Urinary bladder (tissue), 4 donors: ENCODE measurements around the gene MBOAT2. TPM values are rescaled to one million over a fixed set of nuclear protein-coding genes. Genes with fewer than 3 reads are reported as not detected.

Experiments used
- DNase-seq: peaks from one replicate; pipeline ENCODE4 v3.0.0-alpha.2; 2015; ENCODE audit errors: extremely low spot score
- H3K27ac ChIP-seq: one replicate; pipeline ENCODE4 v1.5.1; 2013; ENCODE audit warnings: low read depth, mild to moderate bottlenecking, moderate library complexity
- H3K36me3 ChIP-seq: one replicate; pipeline ENCODE4 v1.6.1; 2013; ENCODE audit warnings: mild to moderate bottlenecking, moderate library complexity; ENCODE audit not compliant: insufficient read depth
- H3K4me1 ChIP-seq: one replicate; pipeline ENCODE4 v1.6.1; 2013; ENCODE audit warnings: mild to moderate bottlenecking, moderate library complexity; ENCODE audit not compliant: insufficient read depth
- H3K4me3 ChIP-seq: one replicate; pipeline ENCODE4 v1.5.1; 2013; ENCODE audit warnings: low read depth, low read length
- WGBS: extraction: QIAGEN DNeasy Blood & Tissue Kit; methylation state at CpG from one replicate; pipeline ENCODE4 v1.1.7; 2013; 5-methylcytosine and 5-hydroxymethylcytosine counted together
- polyA plus RNA-seq: library from polyadenylated mRNA; stranded (reverse); fragments of 200-250 nt; gene quantifications from one replicate; pipeline ENCODE4 v1.2.3, GENCODE V29; 2013
- total RNA-seq: library from RNA; depleted of rRNA; stranded (reverse); fragments of >200 nt; gene quantifications from one replicate; pipeline ENCODE4 v1.2.3, GENCODE V29; 2014
- donor health status: healthy with polysubstance abuse.
- donor health status: healthy.

Gene MBOAT2
- total and polyA plus RNA-seq, 2 donors = 9.4 to 58.4 TPM

DNA sequence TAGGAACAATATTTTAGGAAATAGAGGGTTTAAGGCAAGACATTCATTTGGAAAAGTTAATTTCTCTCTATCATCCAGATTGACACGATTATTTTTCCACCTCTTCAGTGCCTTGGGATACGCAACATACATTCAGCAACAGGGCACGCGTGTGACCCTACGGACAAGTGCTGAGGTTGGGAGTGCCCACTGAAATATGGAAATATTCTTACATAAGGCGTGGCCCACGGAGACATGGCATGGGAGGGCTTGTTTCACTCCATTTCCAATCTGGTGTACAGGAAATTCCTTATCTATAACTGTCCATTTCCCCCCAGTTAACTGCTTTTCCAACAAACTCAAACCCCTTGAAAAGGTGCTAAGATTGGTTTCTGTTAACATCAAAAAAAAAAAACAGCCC lies 145.2 kb downstream of the MBOAT2 start:
- WGBS = 95% methylated on average over 7 of the region's 7 CpGs
- no peak for DNase-seq
- no peaks in the 10 kb centered on the region for H3K4me1 ChIP-seq
- no peak overlapping the region for H3K27ac ChIP-seq
- H3K4me3 ChIP-seq = no peak overlapping the region
- H3K36me3 ChIP-seq = no peaks in the 10 kb centered on the region

DNA sequence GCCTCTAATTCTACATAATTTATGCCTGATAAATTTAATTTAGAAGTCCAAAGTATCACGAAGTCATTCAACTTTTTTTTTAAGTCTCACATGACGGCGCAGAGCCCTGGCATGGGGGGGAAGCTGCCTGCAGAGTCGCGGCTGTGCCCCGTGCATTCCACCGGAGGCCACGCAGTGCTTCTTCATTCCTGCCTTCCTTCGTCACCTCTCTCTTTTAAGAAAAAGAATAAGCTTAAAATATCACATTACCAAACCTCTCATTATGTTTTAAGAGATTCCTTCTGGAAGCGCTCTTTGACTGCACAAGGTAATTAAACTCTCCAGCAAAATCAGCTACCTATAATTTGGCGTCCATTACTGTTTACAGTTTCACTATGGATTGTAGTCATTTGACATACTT lies 145.8 kb downstream of the MBOAT2 start:
- H3K27ac ChIP-seq = no peak overlapping the region
- DNase-seq = no peak
- H3K36me3 ChIP-seq = no peaks in the 10 kb centered on the region
- no peak overlapping the region for H3K4me3 ChIP-seq
- H3K4me1 ChIP-seq = no peaks in the 10 kb centered on the region
- 70% methylated on average over 11 of the region's 11 CpGs for whole genome bisulfite sequencing

DNA sequence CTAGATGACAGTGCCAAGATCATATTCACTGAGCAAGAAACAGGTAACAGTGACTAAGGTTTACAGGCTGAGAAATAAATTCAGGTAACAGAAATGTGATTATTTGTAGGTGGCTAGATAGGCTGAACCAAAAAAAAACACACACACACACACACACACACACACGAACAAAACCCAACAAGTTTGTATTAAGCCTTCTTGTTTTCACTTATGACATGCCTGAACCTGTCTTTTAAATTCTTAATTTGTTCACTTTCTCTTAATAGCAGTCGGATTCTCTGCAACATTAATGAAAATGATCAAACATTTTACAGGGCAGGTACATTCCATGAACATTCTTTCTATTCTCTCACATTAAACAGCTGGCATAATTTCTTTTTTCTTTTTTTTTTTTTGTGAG lies 147.3 kb downstream of the MBOAT2 start:
- H3K36me3 ChIP-seq = no peaks in the 10 kb centered on the region
- DNase-seq = no peak
- H3K4me1 ChIP-seq = no peaks in the 10 kb centered on the region
- no peak overlapping the region for H3K27ac ChIP-seq
- H3K4me3 ChIP-seq = no peak overlapping the region
- 89% methylated on average over 2 of the region's 2 CpGs for WGBS

DNA sequence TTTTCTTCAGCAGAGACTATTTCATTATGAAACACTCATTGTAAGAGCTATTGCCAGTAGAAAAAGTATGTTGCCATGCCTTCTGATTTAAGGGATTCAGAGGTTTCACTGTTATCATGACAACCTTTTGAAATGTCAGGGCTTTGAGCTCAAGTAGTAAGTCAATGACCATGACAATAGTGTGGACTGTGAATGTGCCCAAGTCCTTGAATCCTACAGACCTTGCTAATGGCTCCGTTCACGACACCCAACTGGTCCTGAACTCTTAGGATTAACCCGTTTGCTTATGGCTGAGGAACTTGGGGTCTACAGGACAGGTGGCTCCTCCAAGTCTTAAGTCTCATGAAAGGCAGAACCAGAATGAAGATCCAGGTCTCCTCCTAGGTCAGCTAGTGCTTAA lies 148.5 kb downstream of the MBOAT2 start:
- no peak for DNase-seq
- H3K4me1 ChIP-seq = no peaks in the 10 kb centered on the region
- 95% methylated on average over 3 of the region's 3 CpGs for WGBS
- H3K36me3 ChIP-seq = no peaks in the 10 kb centered on the region
- no peak overlapping the region for H3K27ac ChIP-seq
- no peak overlapping the region for H3K4me3 ChIP-seq

DNA sequence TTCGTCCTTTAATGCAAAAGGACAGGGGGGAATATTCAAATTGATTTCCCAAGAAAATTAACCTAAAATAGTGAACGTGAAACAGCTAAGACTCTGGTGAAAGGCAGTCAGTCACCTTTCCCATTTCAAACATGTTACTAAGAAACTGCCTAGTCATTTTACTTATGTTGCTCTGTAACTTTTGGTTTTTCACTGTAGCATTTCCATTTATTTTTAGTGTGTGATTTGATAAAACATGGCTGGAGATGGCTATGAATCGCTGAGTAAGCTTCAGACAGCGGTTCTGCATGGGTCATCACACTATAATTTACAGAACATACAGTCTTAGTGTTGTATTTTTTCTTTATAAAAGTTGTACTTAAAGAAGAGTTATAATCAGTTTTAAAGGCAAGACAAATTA lies 150.1 kb downstream of the MBOAT2 start:
- Histone ChIP-seq H3K27ac (no peak overlapping the region), H3K4me3 (no peak overlapping the region), H3K36me3 (no peaks in the 10 kb centered on the region), H3K4me1 (no peaks in the 10 kb centered on the region)
- 95% methylated on average over 4 of the region's 4 CpGs for WGBS
- DNase-seq = no peak

DNA sequence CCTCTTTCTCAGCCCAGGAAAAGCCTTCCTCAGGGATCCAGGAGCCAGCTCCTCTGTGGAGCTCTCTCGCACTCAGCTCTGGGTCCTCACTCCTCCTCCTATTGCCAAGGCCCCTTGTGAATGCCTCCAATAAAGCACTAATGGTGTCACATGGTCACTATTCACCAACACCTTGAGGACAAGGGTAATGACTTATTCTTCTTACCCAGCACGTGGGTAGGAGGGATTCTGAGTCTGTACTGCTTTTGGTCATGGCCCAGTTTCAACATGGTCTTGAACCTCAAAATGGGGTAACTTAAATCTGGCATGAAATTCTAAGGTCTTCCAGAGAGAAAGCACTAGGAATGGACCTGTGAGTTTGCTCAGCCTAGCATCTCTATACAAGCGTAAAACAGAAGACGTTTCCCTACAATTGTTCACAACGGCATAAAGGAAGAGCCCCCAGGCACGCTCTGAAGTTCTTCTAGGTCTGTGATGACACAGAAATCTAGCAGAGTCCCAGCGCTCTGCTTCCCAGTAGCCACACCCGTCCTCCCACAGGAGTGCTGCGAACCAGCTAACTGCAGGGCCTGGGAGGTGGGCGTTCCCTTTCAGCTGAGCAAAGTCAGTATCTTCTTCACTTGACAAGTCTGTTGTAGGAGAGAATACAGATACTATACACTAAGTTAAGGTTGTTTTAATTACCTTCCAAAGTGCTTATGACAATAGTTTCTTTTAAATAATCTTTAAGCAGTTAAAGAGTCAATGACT lies 151.5 kb downstream of the MBOAT2 start:
- WGBS = 59% methylated on average over 10 of the region's 10 CpGs

DNA sequence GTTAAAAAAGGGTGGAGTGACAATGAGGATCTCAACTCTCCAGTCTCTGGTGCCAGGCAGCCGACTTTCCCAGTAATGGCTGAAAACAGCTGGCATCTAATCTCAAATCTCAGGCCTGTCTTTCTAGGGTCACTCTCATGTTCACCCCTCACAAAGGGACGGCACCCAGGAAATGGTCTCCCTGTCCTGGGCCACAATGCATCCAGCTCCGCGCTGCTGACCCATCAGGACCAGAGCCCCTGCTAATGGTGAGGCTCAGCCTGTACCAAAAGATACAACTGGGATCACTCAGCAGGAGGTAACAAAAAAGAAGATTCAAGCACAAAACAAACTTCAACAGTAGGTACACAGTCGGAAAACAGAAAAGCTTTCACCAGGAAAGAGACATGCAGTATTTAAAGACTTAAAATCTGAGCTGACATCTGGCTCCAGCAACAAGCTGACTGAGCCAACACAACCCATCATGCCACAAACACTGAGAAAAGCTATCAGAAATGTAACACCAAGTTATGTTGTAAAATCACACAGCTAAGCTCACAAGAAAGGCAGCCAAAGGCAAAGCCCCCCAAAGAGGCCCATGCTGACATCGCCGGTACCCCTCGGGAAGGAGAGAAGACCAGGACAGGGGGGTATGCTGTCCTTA lies 152.5 kb downstream of the MBOAT2 start:
- H3K27ac ChIP-seq = no peak overlapping the region
- no peak overlapping the region for H3K4me3 ChIP-seq
- H3K36me3 ChIP-seq = no peaks in the 10 kb centered on the region
- DNase-seq = no peak
- H3K4me1 ChIP-seq = no peaks in the 10 kb centered on the region
- WGBS = 74% methylated on average over 8 of the region's 8 CpGs

More for the DNA sequence above, 151.5 kb downstream of the MBOAT2 start:
- Histone ChIP-seq H3K4me1 (no peaks in the 10 kb centered on the region), H3K4me3 (no peak overlapping the region), H3K27ac (no peak overlapping the region), H3K36me3 (no peaks in the 10 kb centered on the region)
- no peak for DNase-seq

DNA sequence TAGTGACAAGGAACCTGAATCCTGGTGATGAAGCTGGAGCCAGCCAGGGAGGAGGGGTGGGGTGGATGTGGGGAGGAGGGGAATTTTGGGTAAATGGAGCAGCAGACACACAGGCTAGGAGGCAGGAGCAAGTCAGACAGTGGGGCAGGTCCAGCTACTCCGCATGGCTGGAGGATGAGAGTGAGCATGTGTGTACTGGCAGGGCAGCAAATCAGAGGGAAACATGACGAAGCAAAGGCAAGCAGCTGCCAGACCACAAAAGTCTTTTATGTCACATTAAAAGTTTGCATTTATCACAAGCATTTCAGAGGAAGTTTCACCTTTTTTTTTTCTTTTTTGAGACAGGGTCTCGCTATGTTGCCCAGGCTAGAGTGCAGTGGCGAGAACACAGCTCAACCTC lies 154.2 kb downstream of the MBOAT2 start:
- DNase-seq = no peak
- Histone ChIP-seq H3K27ac (no peak overlapping the region), H3K4me1 (no peaks in the 10 kb centered on the region), H3K4me3 (no peak overlapping the region), H3K36me3 (no peaks in the 10 kb centered on the region)
- WGBS = 66% methylated on average over 4 of the region's 4 CpGs

DNA sequence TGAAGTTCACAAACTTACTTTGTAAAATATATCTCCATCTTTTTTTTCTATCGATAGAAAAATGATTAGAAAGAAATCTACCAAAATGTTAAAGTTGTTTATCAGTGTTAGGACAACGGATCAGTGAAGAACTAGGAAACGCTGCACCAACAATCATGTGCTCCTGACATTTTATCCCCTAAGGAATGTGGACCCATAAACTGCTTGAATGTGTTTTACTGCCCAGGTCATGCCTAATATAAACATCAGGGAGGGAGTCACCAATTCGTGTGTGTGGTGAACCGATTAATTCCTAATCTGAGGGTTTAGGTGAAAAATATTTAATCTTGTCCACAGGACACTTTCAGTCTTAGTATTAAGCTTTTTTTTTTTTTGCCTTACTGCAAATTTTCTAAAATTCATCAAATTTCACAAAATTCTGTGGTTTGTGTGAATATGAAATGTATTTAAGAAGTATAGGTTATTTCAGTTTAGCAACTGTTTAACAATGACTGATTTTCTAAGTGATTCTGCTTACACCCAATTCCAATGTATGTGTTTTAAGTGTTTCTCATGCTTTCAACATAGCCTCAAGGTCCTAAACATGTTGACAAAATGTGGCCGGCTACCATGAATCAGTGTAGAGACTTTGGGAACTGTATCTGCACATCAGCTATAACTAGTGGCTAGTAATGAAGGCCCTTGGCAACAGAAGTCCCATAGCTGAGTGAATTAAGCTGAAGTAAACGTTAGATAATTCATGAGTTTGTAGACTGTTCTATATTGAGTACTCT lies 155.0 kb downstream of the MBOAT2 start:
- no peak for DNase-seq
- WGBS = 50% methylated on average over 7 of the region's 7 CpGs
- no peaks in the 10 kb centered on the region for H3K36me3 ChIP-seq
- no peak overlapping the region for H3K27ac ChIP-seq
- no peaks in the 10 kb centered on the region for H3K4me1 ChIP-seq
- no peak overlapping the region for H3K4me3 ChIP-seq

DNA sequence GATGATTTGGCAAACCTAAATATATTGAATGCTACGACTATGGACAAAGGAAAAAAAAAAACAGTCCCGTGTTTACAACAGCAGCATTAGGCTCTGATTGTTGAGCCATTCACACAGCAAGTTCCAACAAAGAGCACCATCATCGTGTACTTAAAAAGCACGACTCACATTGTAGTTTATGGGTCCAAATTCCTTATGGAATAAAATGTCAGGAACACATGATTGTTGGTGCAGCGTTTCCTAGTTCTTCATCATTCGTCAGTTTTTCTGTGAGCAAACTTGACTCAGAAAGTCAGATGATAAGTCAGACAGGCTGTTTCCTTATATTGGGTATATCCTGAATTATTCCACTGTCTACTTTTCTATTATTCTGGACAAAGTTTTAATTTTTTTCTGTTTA lies 156.1 kb downstream of the MBOAT2 start:
- no peak for DNase-seq
- WGBS = 84% methylated on average over 6 of the region's 6 CpGs
- Histone ChIP-seq H3K36me3 (no peaks in the 10 kb centered on the region), H3K27ac (no peak overlapping the region), H3K4me1 (no peaks in the 10 kb centered on the region), H3K4me3 (no peak overlapping the region)

DNA sequence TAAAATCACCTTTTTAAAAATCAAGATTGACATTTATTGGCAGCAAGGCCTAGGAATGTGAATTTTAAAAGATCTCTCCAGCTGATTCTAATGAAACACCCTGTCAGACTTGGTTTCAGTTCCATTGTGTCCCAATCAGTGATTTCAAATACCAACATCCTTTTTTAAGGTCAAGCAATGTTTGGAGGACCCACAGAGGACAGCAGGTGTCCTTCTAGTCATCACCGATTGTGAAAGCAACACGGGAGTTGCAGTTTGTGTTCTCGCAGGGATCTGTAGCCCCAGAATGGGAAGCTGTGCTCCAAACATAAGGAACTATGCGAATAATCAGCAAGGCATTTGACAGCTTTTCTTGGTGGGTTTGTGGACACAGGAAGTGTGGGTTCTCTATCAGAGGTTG lies 161.6 kb downstream of the MBOAT2 start:
- no peak for DNase-seq
- WGBS = 89% methylated on average over 4 of the region's 4 CpGs
- Histone ChIP-seq H3K36me3 (no peaks in the 10 kb centered on the region), H3K27ac (no peak overlapping the region), H3K4me3 (no peak overlapping the region), H3K4me1 (no peaks in the 10 kb centered on the region)

DNA sequence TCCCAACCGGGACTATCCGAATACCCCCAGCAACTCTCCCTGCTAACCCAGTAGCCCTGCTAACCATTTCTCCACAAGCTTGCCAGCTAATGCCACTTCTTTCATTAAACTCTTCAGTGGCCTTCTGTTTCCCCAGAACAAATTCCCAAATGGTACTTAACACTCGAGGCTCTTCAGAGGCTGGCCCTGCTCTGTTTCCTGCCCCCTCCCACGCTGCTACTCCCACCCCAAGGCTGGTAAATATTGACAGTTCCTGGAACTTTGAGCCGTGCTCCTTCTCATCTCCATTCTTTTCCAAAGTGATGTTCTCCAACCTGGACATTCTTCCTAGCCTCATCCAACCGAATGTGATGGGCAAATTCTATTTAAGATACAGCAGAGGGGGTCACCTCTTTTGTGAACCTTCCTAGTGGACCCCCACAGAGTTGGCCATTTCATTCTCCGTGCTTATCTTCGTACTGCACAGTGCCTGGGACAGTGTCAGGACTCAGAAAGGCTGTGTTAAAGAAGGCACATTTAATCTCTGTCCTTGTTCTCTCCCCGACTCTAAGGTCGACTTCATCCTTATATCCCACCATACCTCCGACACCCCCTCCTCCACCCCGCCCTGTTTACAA lies 162.9 kb downstream of the MBOAT2 start:
- WGBS = 77% methylated on average over 12 of the region's 12 CpGs
- no peak for DNase-seq
- no peak overlapping the region for H3K27ac ChIP-seq
- no peak overlapping the region for H3K4me3 ChIP-seq
- H3K36me3 ChIP-seq = no peaks in the 10 kb centered on the region
- H3K4me1 ChIP-seq = peaks cover 3% of the 10 kb centered on the region

DNA sequence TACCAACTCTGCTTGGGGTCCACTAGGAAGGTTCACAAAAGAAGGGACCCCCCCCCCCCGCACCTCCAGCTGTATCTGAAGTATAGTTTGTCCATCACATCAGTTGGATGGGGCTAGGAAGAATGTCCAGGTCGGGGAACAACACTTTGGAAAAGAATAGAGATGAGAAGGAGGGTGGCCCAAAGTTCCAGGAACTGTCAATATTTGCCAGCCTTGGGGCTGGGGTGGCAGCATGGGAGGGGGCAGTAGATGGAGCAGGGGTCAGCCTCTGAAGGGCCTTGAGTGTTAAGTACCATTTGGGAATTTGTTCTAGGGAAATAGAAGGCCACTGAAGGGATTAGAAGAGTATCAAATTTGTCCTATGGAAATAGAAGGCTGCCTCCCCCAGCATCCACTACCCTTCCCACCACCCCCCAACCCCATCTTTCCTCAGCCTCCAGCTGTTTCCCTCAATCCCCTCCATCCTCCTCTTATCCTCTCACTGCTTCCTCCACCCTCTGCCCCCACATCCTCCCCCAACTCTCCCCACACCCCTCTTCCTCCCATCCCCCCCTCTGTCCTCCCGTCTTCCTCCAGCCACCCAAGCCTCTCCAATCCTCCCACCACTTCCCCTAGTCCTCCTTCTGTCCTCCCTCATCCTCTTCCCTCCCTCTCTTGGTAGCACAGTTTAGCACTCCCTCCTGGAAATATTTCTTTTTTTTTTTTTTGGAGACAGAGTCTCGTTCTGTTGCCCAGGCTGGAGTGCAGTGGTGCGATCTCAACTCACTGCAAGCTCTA lies 164.1 kb downstream of the MBOAT2 start:
- 68% methylated on average over 5 of the region's 5 CpGs for WGBS
- H3K4me3 ChIP-seq = no peak overlapping the region
- H3K27ac ChIP-seq = no peak overlapping the region
- no peak for DNase-seq
- H3K4me1 ChIP-seq = peaks cover 7% of the 10 kb centered on the region
- no peaks in the 10 kb centered on the region for H3K36me3 ChIP-seq
